ENCODE measurements around the gene CNGB1.
"Not testable (repeated sequence)": the region's sequence is repeated elsewhere in the genome, so short reads cannot be mapped to it uniquely, and the experiment has no call there.

Gene CNGB1

GRCh38 chr16:57845115-57845514, 125.8 kb downstream of the CNGB1 start:
- DNase-seq, result no peak

- no peak for DNase-seq
Measured at GRCh38 chr16:57844416-57845030, 126.4 kb downstream of the CNGB1 start.

GRCh38 chr16:57843400-57843799, 127.5 kb downstream of the CNGB1 start:
- no peak for DNase-seq

GRCh38 chr16:57842601-57843000, 128.3 kb downstream of the CNGB1 start:
- DNase-seq, result no peak

GRCh38 chr16:57840833-57841232, 130.1 kb downstream of the CNGB1 start:
- no peak for DNase-seq

GRCh38 chr16:57838161-57838560, 132.8 kb downstream of the CNGB1 start:
- DNase-seq, result no peak

GRCh38 chr16:57837305-57838125, 133.4 kb downstream of the CNGB1 start:
- DNase-seq, result no peak

- DNase-seq, result not testable (repeated sequence)
Measured at GRCh38 chr16:57835439-57835838, 135.5 kb downstream of the CNGB1 start.

GRCh38 chr16:57834936-57835335, 136.0 kb downstream of the CNGB1 start:
- DNase-seq, result no peak

All from CD4-positive, alpha-beta T cell treated with Interleukin-17A for 1 hour (primary cell).